Liver (tissue), 9 donors: ENCODE measurements around the gene ATP10B. TPM values are rescaled to one million over a fixed set of nuclear protein-coding genes. Genes with fewer than 3 reads are reported as not detected.

Source experiments
- DNase-seq: peaks from one replicate; pipeline ENCODE4 v3.0.0-alpha.2; 2017; ENCODE audit warnings: low spot score
- H3K27ac ChIP-seq, 2 donors: one replicate each; pipeline ENCODE4 v1.7.0; 2013; ENCODE audit warnings: inconsistent platforms in 2 of 2, low read length in 2 of 2, control low read depth in 1 of 2, low read depth in 1 of 2, mild to moderate bottlenecking in 1 of 2
- H3K27me3 ChIP-seq, 4 donors: one replicate each; pipeline versions ENCODE4 v1.6.1 to v1.7.0; 2013; ENCODE audit warnings: low read length in 3 of 4, inconsistent platforms in 1 of 4, mild to moderate bottlenecking in 1 of 4, moderate library complexity in 1 of 4; ENCODE audit not compliant: control insufficient read depth in 4 of 4, insufficient read depth in 4 of 4
- H3K36me3 ChIP-seq, 4 donors: one replicate each; pipeline versions ENCODE4 v1.6.1 to v1.7.0; 2013; ENCODE audit warnings: low read length in 3 of 4, mild to moderate bottlenecking in 3 of 4, low read depth in 1 of 4, moderate library complexity in 1 of 4; ENCODE audit not compliant: control insufficient read depth in 4 of 4, insufficient read depth in 3 of 4
- H3K4me1 ChIP-seq, 4 donors: one replicate each; pipeline versions ENCODE4 v1.6.1 to v1.7.0; 2013; ENCODE audit warnings: low read length in 3 of 4, mild to moderate bottlenecking in 3 of 4, moderate library complexity in 1 of 4; ENCODE audit not compliant: control insufficient read depth in 4 of 4, insufficient read depth in 4 of 4
- H3K4me3 ChIP-seq, 3 donors: one replicate each; pipeline versions ENCODE4 v1.6.1 to v1.7.0; 2013; ENCODE audit warnings: low read length in 3 of 3, control low read depth in 1 of 3, low read depth in 1 of 3, mild to moderate bottlenecking in 1 of 3
- H3K9ac ChIP-seq, 2 donors: one replicate each; pipeline ENCODE4 v1.7.0; 2013; ENCODE audit warnings: low read length in 2 of 2, mild to moderate bottlenecking in 2 of 2, moderate library complexity in 2 of 2, control low read depth in 1 of 2, low read depth in 1 of 2
- H3K9me3 ChIP-seq, 4 donors: one replicate each; pipeline versions ENCODE4 v1.6.1 to v1.7.0; 2013; ENCODE audit warnings: low read length in 3 of 4; ENCODE audit not compliant: control insufficient read depth in 4 of 4
- EGR1 ChIP-seq, 2 donors: IDR thresholded peaks; 2 replicates each; pipeline ENCODE4 v1.6.1; 2016 to 2018; ENCODE audit warnings: antibody characterized with exemption in 2 of 2, low read depth in 2 of 2
- FOXA1 ChIP-seq: IDR thresholded peaks from 2 replicates; pipeline ENCODE4 v1.6.1; 2016; ENCODE audit warnings: antibody characterized with exemption
- FOXA2 ChIP-seq: IDR thresholded peaks from 2 replicates; pipeline ENCODE4 v1.6.1; 2016; ENCODE audit warnings: antibody characterized with exemption
- HNF4A ChIP-seq, 2 donors: conservative IDR thresholded peaks; 2 replicates each; pipeline ENCODE4 v1.6.1; 2016; ENCODE audit warnings: antibody characterized with exemption in 2 of 2, mild to moderate bottlenecking in 2 of 2
- HNF4G ChIP-seq: IDR thresholded peaks from 2 replicates; pipeline ENCODE4 v1.6.1; 2016; ENCODE audit warnings: antibody characterized with exemption
- JUND ChIP-seq, 2 donors: IDR thresholded peaks; 2 replicates each; pipeline ENCODE4 v1.6.1; 2016; ENCODE audit warnings: antibody characterized with exemption in 2 of 2
- MAX ChIP-seq: IDR thresholded peaks from 2 replicates; pipeline ENCODE4 v1.6.1; 2016; ENCODE audit warnings: antibody characterized with exemption
- NR2F2 ChIP-seq: IDR thresholded peaks from 2 replicates; pipeline ENCODE4 v1.6.1; 2016; ENCODE audit warnings: antibody characterized with exemption
- RAD21 ChIP-seq, 2 donors: IDR thresholded peaks; 2 replicates each; pipeline ENCODE4 v1.6.1; 2016; ENCODE audit warnings: antibody characterized with exemption in 2 of 2, mild to moderate bottlenecking in 2 of 2
- REST ChIP-seq: IDR thresholded peaks from 2 replicates; pipeline ENCODE4 v1.6.1; 2016; ENCODE audit warnings: antibody characterized with exemption, mild to moderate bottlenecking
- SP1 ChIP-seq: IDR thresholded peaks from 2 replicates; pipeline ENCODE4 v1.6.1; 2018; ENCODE audit warnings: antibody characterized with exemption, mild to moderate bottlenecking
- YY1 ChIP-seq: IDR thresholded peaks from 2 replicates; pipeline ENCODE4 v1.6.1; 2016; ENCODE audit warnings: antibody characterized with exemption, mild to moderate bottlenecking
- ZBTB33 ChIP-seq: IDR thresholded peaks from 2 replicates; pipeline ENCODE4 v1.6.1; 2016; ENCODE audit warnings: antibody characterized with exemption
- WGBS: extraction: QIAGEN DNeasy Blood & Tissue Kit; methylation state at CpG from one replicate; pipeline ENCODE4 v1.1.7; 2013; 5-methylcytosine and 5-hydroxymethylcytosine counted together
- polyA plus RNA-seq, 2 donors: library from polyadenylated mRNA; stranded (reverse) in 1 of 2; unstranded in 1 of 2; fragments of 200-250 nt in 1 of 2; fragments of >200 nt in 1 of 2; fragmentation: Nextera tagmentation in 1 of 2; extraction: Ambion mirVana in 1 of 2; gene quantifications; one replicate each; pipeline versions ENCODE4 v1.2.1 to v1.2.3, GENCODE V29; 2013 to 2015
- total RNA-seq, 2 donors: library from RNA; depleted of rRNA; stranded (reverse); fragments of >200 nt; gene quantifications; one replicate each; pipeline ENCODE4 v1.2.3, GENCODE V29; 2014
- TF ChIP-seq, protein P1 (sequence below): IDR thresholded peaks from 2 replicates; pipeline ENCODE4 v1.6.1; 2016; ENCODE audit warnings: antibody characterized with exemption
- TF ChIP-seq, protein P2 (sequence below): fragments of 150-350 bp; IDR thresholded peaks from 2 replicates; pipeline ENCODE4 v1.5.1; 2017; ENCODE audit warnings: improper control_type of control experiment, low read depth, low read length; ENCODE audit not compliant: missing input control
- donor health status: healthy.
- donor health status: healthy.
- donor health status: healthy.
- donor health status: healthy.
- donor health status: healthy.

The ATP10B gene
- total and polyA plus RNA-seq, 4 donors = 0.05 to 0.67 (median 0.05) TPM; not detected in 1

GRCh38 chr5:160525471-160526261 is 326.3 kb downstream of the ATP10B start:
- no peak for DNase-seq
- peaks cover 0 to 3% (median 0%) of the 10 kb centered on the region in 4 donors for H3K27me3 ChIP-seq
- H3K4me3 ChIP-seq = no peak overlapping the region
- no peaks in the 10 kb centered on the region for H3K9me3 ChIP-seq
- no peaks in the 10 kb centered on the region for H3K36me3 ChIP-seq
- TF ChIP-seq EGR1 (IDR thresholded peaks at IDR 0.05; ENCODE audit: low read depth in 2 of 2) (no peak), HNF4G (no peak), YY1 (no peak), SP1 (no peak), REST (no peak), HNF4A (conservative IDR thresholded peaks at IDR 0.05) (no peak), FOXA2 (no peak), JUND (IDR thresholded peaks at IDR 0.05) (no peak), NR2F2 (no peak), FOXA1 (no peak), MAX (no peak), ZBTB33 (no peak)
- TF ChIP-seq, protein P1, sequence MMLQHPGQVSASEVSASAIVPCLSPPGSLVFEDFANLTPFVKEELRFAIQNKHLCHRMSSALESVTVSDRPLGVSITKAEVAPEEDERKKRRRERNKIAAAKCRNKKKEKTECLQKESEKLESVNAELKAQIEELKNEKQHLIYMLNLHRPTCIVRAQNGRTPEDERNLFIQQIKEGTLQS = no peak
- TF ChIP-seq, protein P2, sequence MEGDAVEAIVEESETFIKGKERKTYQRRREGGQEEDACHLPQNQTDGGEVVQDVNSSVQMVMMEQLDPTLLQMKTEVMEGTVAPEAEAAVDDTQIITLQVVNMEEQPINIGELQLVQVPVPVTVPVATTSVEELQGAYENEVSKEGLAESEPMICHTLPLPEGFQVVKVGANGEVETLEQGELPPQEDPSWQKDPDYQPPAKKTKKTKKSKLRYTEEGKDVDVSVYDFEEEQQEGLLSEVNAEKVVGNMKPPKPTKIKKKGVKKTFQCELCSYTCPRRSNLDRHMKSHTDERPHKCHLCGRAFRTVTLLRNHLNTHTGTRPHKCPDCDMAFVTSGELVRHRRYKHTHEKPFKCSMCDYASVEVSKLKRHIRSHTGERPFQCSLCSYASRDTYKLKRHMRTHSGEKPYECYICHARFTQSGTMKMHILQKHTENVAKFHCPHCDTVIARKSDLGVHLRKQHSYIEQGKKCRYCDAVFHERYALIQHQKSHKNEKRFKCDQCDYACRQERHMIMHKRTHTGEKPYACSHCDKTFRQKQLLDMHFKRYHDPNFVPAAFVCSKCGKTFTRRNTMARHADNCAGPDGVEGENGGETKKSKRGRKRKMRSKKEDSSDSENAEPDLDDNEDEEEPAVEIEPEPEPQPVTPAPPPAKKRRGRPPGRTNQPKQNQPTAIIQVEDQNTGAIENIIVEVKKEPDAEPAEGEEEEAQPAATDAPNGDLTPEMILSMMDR = no peak
- no peak overlapping the region for H3K27ac ChIP-seq
- no peak overlapping the region for H3K9ac ChIP-seq
- H3K4me1 ChIP-seq = no peaks in the 10 kb centered on the region
- 71% methylated on average over 3 of the region's 3 CpGs for WGBS

- 66% methylated on average over 1 of the region's 1 CpG for WGBS
- Histone ChIP-seq H3K36me3 (no peaks in the 10 kb centered on the region), H3K27ac (no peak overlapping the region), H3K9ac (no peak overlapping the region), H3K9me3 (no peaks in the 10 kb centered on the region), H3K4me1 (no peaks in the 10 kb centered on the region), H3K27me3 (peaks cover 0 to 3% (median 0%) of the 10 kb centered on the region in 4 donors), H3K4me3 (no peak overlapping the region)
- TF ChIP-seq RAD21 (IDR thresholded peaks at IDR 0.05) (no peak), MAX (no peak), SP1 (no peak), EGR1 (IDR thresholded peaks at IDR 0.05; ENCODE audit: low read depth in 2 of 2) (no peak), NR2F2 (no peak), FOXA1 (no peak), HNF4A (conservative IDR thresholded peaks at IDR 0.05) (no peak)
- TF ChIP-seq, protein P2 = no peak
- no peak for DNase-seq
These were observed 327.2 kb downstream of the ATP10B start for GRCh38 chr5:160524827-160525226.
